Fibroblast of villous mesenchyme (primary cell): ENCODE data around the gene TSC22D1. TPM values are rescaled to one million over a fixed set of nuclear protein-coding genes. Genes with fewer than 3 reads are reported as not detected.

Experiments used
- DNase-seq: peaks from one replicate; pipeline ENCODE4 v3.0.0-alpha.2; 2010; ENCODE audit warnings: low read depth
- H3K4me3 ChIP-seq: 2 replicates; pipeline ENCODE4 v1.5.1; 2011; ENCODE audit warnings: low read depth, mild to moderate bottlenecking, low read length
- total RNA-seq: library from RNA; depleted of rRNA; stranded (reverse); fragments of >200 nt; gene quantifications from 2 replicates; pipeline ENCODE4 v1.2.3, GENCODE V29; 2012
- TF ChIP-seq, protein P1 (sequence below): IDR thresholded peaks from 2 replicates; pipeline ENCODE4 v1.5.1; 2012; ENCODE audit warnings: low read depth, mild to moderate bottlenecking, low read length; ENCODE audit not compliant: insufficient read depth

The TSC22D1 gene
- total RNA-seq, 1 donor = 54.8 TPM

GRCh38 chr13:44393391-44393790 is 182.7 kb downstream of the TSC22D1 start:
- no peak for DNase-seq
- TF ChIP-seq, protein P1, sequence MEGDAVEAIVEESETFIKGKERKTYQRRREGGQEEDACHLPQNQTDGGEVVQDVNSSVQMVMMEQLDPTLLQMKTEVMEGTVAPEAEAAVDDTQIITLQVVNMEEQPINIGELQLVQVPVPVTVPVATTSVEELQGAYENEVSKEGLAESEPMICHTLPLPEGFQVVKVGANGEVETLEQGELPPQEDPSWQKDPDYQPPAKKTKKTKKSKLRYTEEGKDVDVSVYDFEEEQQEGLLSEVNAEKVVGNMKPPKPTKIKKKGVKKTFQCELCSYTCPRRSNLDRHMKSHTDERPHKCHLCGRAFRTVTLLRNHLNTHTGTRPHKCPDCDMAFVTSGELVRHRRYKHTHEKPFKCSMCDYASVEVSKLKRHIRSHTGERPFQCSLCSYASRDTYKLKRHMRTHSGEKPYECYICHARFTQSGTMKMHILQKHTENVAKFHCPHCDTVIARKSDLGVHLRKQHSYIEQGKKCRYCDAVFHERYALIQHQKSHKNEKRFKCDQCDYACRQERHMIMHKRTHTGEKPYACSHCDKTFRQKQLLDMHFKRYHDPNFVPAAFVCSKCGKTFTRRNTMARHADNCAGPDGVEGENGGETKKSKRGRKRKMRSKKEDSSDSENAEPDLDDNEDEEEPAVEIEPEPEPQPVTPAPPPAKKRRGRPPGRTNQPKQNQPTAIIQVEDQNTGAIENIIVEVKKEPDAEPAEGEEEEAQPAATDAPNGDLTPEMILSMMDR = no peak
- H3K4me3 ChIP-seq = no peak overlapping the region

DNA sequence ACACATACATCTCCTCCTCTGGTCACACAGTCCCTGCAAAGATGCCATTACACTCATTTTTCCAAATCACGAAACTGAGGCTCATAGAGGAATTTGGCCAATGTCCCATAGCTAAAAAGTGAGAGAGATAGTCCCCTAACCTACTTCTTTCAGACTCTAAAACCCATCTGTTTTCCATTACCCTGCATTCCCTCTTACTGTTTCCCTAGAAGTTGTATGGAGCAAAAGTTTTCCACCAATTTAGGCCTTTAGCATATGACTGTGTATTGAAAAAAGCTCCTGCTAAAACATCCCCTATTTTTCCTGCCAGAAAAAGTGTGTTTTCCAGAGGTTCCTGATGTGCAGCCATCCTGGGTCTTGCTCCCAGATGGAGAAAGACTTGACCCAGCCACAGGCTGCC is 186.3 kb downstream of the TSC22D1 start:
- TF ChIP-seq, protein P1 = no peak
- DNase-seq = no peak
- no peak overlapping the region for H3K4me3 ChIP-seq

- TF ChIP-seq, protein P1 = no peak
- no peak overlapping the region for H3K4me3 ChIP-seq
- no peak for DNase-seq
Observed at GRCh38 chr13:44389060-44389666, 187.0 kb downstream of the TSC22D1 start.

DNA sequence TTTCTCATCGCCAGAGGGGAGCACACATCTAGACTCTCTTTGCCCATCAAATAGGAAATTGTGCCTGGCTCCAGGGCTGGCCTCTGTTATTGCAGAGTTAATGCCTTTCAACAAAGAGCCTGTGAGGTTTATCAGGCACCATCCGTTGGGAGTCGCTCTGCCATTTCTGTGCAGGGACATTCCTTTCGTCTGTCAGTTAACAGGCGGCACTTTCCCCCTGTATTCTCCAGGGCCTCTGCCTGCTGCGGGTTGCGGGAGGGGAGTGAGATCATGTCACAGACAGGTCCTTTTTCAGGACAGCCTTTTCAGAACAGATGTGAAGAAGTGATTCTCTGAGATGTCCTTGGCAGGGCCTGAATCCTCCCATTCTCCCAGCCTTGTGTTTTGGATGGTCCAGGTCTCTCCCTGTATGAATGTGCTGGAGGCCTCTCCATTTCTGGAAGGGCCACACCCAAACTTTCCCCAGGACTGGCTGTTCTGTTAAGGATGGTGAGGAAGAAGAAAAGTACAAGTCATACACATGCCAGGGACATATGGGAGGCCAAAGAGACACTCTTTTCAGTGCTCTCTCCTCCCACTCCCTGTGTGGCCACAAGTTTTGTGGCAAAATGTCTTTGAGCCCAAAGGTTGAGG is 187.6 kb downstream of the TSC22D1 start:
- DNase-seq = no peak
- no peak overlapping the region for H3K4me3 ChIP-seq
- TF ChIP-seq, protein P1 = no peak

- no peak overlapping the region for H3K4me3 ChIP-seq
- peak; percentile 24 for DNase-seq
- TF ChIP-seq, protein P1 = no peak
Observed at GRCh38 chr13:44386913-44387556, 189.1 kb downstream of the TSC22D1 start.

DNA sequence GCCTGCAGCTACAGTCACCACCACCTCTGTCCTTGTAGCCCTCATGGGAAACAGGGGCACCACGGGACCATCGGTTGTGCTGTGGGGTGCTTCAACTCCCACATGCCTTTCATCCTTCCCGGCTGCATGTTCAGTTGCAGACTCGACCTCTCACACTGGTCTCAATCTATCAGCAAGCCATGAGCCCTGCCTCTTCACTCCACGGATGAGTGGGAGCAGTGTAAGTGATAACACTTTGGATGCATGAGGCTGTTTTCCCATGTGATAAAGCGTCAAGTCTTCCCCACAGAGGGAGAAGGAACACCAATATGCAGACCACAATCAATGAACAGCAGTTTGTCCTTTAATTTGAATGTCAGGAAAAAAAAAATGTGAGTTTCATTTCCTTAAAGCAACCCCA is 190.3 kb downstream of the TSC22D1 start:
- no peak overlapping the region for H3K4me3 ChIP-seq
- TF ChIP-seq, protein P1 = no peak
- DNase-seq = no peak

DNA sequence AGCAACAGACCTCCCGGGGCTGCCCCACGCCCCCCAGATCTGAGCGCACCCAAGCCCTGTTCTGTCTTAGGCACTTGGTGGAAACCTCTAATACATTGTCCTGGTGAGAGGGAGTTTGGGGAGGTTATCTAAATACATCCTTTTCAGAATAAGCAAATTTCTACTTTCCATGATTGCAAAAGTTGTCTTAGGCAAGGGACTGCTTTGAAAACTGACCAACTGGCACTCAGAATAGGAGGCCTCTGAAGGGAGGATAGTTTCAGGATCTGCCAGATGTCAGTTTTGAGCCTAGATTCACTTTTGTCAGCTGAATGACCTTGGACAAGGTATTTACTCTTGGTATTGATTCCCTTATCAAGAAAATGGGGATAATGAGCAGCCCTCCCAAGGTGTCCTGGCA is 190.7 kb downstream of the TSC22D1 start:
- TF ChIP-seq, protein P1 = no peak
- no peak for DNase-seq
- H3K4me3 ChIP-seq = no peak overlapping the region
